Measurements from ENCODE around the gene PCDH1.

DNA sequence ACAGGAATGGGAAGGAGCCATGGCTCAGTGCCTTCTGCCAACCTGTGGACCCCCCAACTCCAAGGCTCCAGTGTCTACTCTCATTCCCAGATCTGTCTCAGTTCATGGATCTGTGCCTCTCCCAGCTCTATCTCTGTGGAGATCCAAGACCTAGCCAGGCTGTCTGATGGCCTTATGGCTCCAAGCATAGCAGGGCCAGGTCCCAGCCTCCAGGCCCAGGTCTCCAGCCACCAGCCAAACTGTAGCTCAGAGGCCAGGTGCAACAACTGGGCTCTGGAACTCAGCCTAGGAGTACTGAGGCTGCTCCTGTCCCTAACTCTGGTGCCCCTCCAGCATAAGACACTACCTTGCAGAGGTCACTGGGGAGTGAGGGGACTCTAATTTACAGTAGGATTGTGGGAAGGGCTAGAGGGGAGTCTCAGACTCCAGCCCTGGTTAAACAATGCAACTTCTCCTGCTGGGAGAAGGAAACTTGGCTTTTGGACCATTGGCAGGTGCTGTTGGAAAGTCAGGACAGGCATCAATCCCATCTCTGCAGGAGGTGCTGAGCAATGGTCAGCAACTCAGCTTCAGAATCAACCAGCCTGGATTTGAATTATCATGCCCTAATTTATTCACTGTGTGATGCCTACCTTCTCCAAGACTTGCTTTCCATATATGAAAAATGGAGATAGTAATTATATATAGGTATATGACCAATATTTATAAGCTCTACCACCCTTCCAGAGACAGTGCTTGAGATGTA is 63.0 kb downstream of the PCDH1 start:
- TF ChIP-seq, protein P1, sequence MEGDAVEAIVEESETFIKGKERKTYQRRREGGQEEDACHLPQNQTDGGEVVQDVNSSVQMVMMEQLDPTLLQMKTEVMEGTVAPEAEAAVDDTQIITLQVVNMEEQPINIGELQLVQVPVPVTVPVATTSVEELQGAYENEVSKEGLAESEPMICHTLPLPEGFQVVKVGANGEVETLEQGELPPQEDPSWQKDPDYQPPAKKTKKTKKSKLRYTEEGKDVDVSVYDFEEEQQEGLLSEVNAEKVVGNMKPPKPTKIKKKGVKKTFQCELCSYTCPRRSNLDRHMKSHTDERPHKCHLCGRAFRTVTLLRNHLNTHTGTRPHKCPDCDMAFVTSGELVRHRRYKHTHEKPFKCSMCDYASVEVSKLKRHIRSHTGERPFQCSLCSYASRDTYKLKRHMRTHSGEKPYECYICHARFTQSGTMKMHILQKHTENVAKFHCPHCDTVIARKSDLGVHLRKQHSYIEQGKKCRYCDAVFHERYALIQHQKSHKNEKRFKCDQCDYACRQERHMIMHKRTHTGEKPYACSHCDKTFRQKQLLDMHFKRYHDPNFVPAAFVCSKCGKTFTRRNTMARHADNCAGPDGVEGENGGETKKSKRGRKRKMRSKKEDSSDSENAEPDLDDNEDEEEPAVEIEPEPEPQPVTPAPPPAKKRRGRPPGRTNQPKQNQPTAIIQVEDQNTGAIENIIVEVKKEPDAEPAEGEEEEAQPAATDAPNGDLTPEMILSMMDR (conservative IDR thresholded peaks at IDR 0.05; ENCODE audit: low read length) = no peak
- no peak for TF ChIP-seq EZH2phosphoT487 (IDR thresholded peaks at IDR 0.05; ENCODE audit: borderline replicate concordance)
